GM23338 (cell line): ENCODE data around the gene SELENON. TPM values are rescaled to one million over a fixed set of nuclear protein-coding genes. Genes with fewer than 3 reads are reported as not detected.

Experiments used
- ATAC-seq: fragments of 200-7000 bp; cut with Tn5 transposase; 3 replicates; pipeline ENCODE4 v1.9.1; 2020
- DNase-seq: peaks from one replicate; pipeline ENCODE4 v3.0.0-alpha.2; 2015; ENCODE audit warnings: low spot score
- H2AFZ ChIP-seq: fragments of 200-600 bp; sonication (generic); 2 replicates; pipeline ENCODE4 v1.8.0; 2016; ENCODE audit warnings: antibody characterized with exemption, mild to moderate bottlenecking, moderate library complexity
- H3F3A ChIP-seq: fragments of 200-600 bp; sonication (generic); replicated peaks from 2 replicates; pipeline ENCODE4 v1.8.0; 2017; ENCODE audit warnings: antibody characterized with exemption, mixed run types, low read depth
- H3K27ac ChIP-seq: fragments of 200-600 bp; sonication (generic); 2 replicates; pipeline ENCODE4 v1.6.1; 2016; ENCODE audit warnings: low read depth
- H3K27me3 ChIP-seq: fragments of 200-600 bp; sonication (generic); 2 replicates; pipeline ENCODE4 v1.8.0; 2016; ENCODE audit warnings: mild to moderate bottlenecking, mixed run types, moderate library complexity; ENCODE audit not compliant: insufficient read depth
- H3K36me3 ChIP-seq: fragments of 200-600 bp; sonication (generic); 2 replicates; pipeline ENCODE4 v1.8.0; 2016; ENCODE audit warnings: mild to moderate bottlenecking; ENCODE audit not compliant: insufficient read depth
- H3K4me1 ChIP-seq: fragments of 200-600 bp; sonication (generic); 2 replicates; pipeline ENCODE4 v1.8.0; 2016; ENCODE audit warnings: mild to moderate bottlenecking, moderate library complexity; ENCODE audit not compliant: insufficient read depth
- H3K4me2 ChIP-seq: fragments of 200-600 bp; sonication (generic); 2 replicates; pipeline ENCODE4 v1.7.1; 2017; ENCODE audit warnings: mixed run types
- H3K4me3 ChIP-seq: fragments of 200-600 bp; sonication (generic); 2 replicates; pipeline ENCODE4 v1.6.1; 2016; ENCODE audit warnings: mixed run types
- H3K79me2 ChIP-seq: fragments of 200-600 bp; sonication (generic); replicated peaks from 2 replicates; pipeline ENCODE4 v1.8.0; 2017; ENCODE audit warnings: mild to moderate bottlenecking; ENCODE audit not compliant: insufficient read depth
- H3K9me2 ChIP-seq: fragments of 200-600 bp; sonication (generic); 2 replicates; pipeline ENCODE4 v1.8.0; 2017; ENCODE audit not compliant: insufficient read depth
- H4K20me1 ChIP-seq: fragments of 200-600 bp; sonication (generic); replicated peaks from 2 replicates; pipeline ENCODE4 v1.8.0; 2017; ENCODE audit warnings: mild to moderate bottlenecking; ENCODE audit not compliant: insufficient read depth
- H3K27ac Mint-ChIP-seq: 2 replicates; pipeline ENCODE4 v1.8.0; 2020; ENCODE audit warnings: inconsistent platforms, mild to moderate bottlenecking, moderate library complexity, mixed read lengths
- H3K27me3 Mint-ChIP-seq: 3 replicates; pipeline ENCODE4 v1.8.0; 2022; ENCODE audit warnings: low read depth, mild to moderate bottlenecking, moderate library complexity, mixed read lengths, inconsistent platforms; ENCODE audit not compliant: insufficient read depth, poor library complexity
- H3K36me3 Mint-ChIP-seq: 3 replicates; pipeline ENCODE4 v1.8.0; 2021; ENCODE audit warnings: low read depth, mild to moderate bottlenecking, inconsistent platforms, moderate library complexity, mixed read lengths
- H3K4me1 Mint-ChIP-seq: 3 replicates; pipeline ENCODE4 v1.8.0; 2020; ENCODE audit warnings: mild to moderate bottlenecking, inconsistent platforms, mixed read lengths
- H3K4me3 Mint-ChIP-seq: 3 replicates; pipeline ENCODE4 v1.8.0; 2021; ENCODE audit warnings: moderate library complexity, mild to moderate bottlenecking, inconsistent platforms, mixed read lengths
- H3K9me3 Mint-ChIP-seq: 3 replicates; pipeline ENCODE4 v1.8.0; 2020; ENCODE audit warnings: moderate library complexity, mild to moderate bottlenecking, inconsistent platforms, mixed read lengths
- CREB1 ChIP-seq: fragments of 250-450 bp; sonication (Bioruptor Pico); IDR thresholded peaks from 2 replicates; pipeline ENCODE4 v1.5.0; 2020; ENCODE audit warnings: low read depth, mild to moderate bottlenecking, moderate library complexity
- CTCF ChIP-seq, 2 experiments: fragments of 200-600 bp in 1 of 2; sonication (generic) in 1 of 2; conservative IDR thresholded peaks; 2 replicates each; pipeline versions ENCODE4 v1.5.1 to v1.6.1; 2016 to 2017; ENCODE audit warnings: antibody characterized with exemption in 2 of 2, low read depth in 2 of 2, mild to moderate bottlenecking in 2 of 2, moderate library complexity in 1 of 2
- ETS1 ChIP-seq: IDR thresholded peaks from 2 replicates; pipeline ENCODE4 v1.6.1; 2016; ENCODE audit warnings: antibody characterized with exemption
- EZH2phosphoT487 ChIP-seq: fragments of 200-600 bp; sonication (generic); IDR thresholded peaks from one replicate; pipeline ENCODE4 v1.8.1; 2018; ENCODE audit warnings: antibody characterized with exemption; ENCODE audit not compliant: unreplicated experiment
- ZNF331 ChIP-seq: fragments of 250-450 bp; sonication (Bioruptor Pico); IDR thresholded peaks from 2 replicates; pipeline ENCODE4 v1.5.0; 2020; ENCODE audit warnings: low read depth, mild to moderate bottlenecking, moderate library complexity
- ZNF462 ChIP-seq: fragments of 250-450 bp; sonication (Bioruptor Pico); IDR thresholded peaks from 2 replicates; pipeline ENCODE4 v1.5.0; 2020; ENCODE audit warnings: mild to moderate bottlenecking, moderate library complexity
- polyA plus RNA-seq: library from polyadenylated mRNA; unstranded; fragments of >200 nt; fragmentation: Nextera tagmentation; extraction: Ambion mirVana; gene quantifications from 2 replicates; pipeline ENCODE4 v1.2.1, GENCODE V29; 2016
- total RNA-seq: library from RNA; depleted of rRNA; stranded (reverse); fragments of >200 nt; shearing (Covaris generic); gene quantifications from 2 replicates; pipeline ENCODE4 v1.2.3, GENCODE V29; 2014

The SELENON gene
- total and polyA plus RNA-seq, 2 experiments from 2014 or later = 17.9 to 93.2 TPM

GRCh38 chr1:25820247-25821111, 20.5 kb downstream of the SELENON start:
- ATAC-seq = peak; percentile 57
- H3K4me1 ChIP-seq = peaks cover 24% of the 10 kb centered on the region
- peak overlapping the region; percentile 99 for H3K4me2 ChIP-seq
- H3K79me2 ChIP-seq = 0 out of 2 replicates have a peak, but pooled peaks cover 2% of the 10 kb centered on the region
- H3K4me3 ChIP-seq = peak overlapping the region; percentile 94
- H3K27ac ChIP-seq = peak overlapping the region; percentile 80
- H3K9me3 Mint-ChIP-seq = no peaks in the 10 kb centered on the region
- H3K27me3 Mint-ChIP-seq = peaks cover 18% of the 10 kb centered on the region
- H3K27me3 ChIP-seq = peaks cover 13% of the 10 kb centered on the region
- peak overlapping the region; percentile 100 for H3K4me3 Mint-ChIP-seq
- no peaks in the 10 kb centered on the region for H3K36me3 ChIP-seq
- no peaks in the 10 kb centered on the region for H3K9me2 ChIP-seq
- H3K36me3 Mint-ChIP-seq = 0 out of 3 replicates have a peak, but pooled peaks cover 3% of the 10 kb centered on the region
- 0 out of 2 replicates have a peak, but pooled peaks cover 6% of the 10 kb centered on the region for H4K20me1 ChIP-seq
- peak overlapping the region; percentile 97 for H2AFZ ChIP-seq
- H3K27ac Mint-ChIP-seq = 0 out of 2 replicates have a peak overlapping the region, but pooled peaks have one; percentile 35
- peaks cover 18% of the 10 kb centered on the region for H3F3A ChIP-seq
- peak; percentile 80 for DNase-seq
- no peak for TF ChIP-seq ETS1
- no peak for TF ChIP-seq EZH2phosphoT487
- peaks cover 30% of the 10 kb centered on the region for H3K4me1 Mint-ChIP-seq

- DNase-seq (no peak), ATAC-seq (no peak)
- no peaks in the 10 kb centered on the region for H3K9me3 Mint-ChIP-seq
- Histone ChIP-seq H3K27ac (no peak overlapping the region), H3K27me3 (peaks cover 13% of the 10 kb centered on the region), H4K20me1 (0 out of 2 replicates have a peak, but pooled peaks cover 6% of the 10 kb centered on the region), H3K4me2 (peak overlapping the region; percentile 99), H3K9me2 (no peaks in the 10 kb centered on the region), H3K36me3 (no peaks in the 10 kb centered on the region), H3K79me2 (0 out of 2 replicates have a peak, but pooled peaks cover 2% of the 10 kb centered on the region), H3K4me1 (peaks cover 24% of the 10 kb centered on the region), H2AFZ (no peak overlapping the region), H3F3A (peaks cover 18% of the 10 kb centered on the region), H3K4me3 (peak overlapping the region; percentile 94)
- peak overlapping the region; percentile 85 for H3K4me3 Mint-ChIP-seq
- peaks cover 30% of the 10 kb centered on the region for H3K4me1 Mint-ChIP-seq
- no peak overlapping the region for H3K27ac Mint-ChIP-seq
- H3K36me3 Mint-ChIP-seq = no peaks in the 10 kb centered on the region
- peaks cover 15% of the 10 kb centered on the region for H3K27me3 Mint-ChIP-seq
- TF ChIP-seq CREB1 (CRISPR knock-in tag) (no peak), ETS1 (no peak), ZNF331 (CRISPR knock-in tag) (no peak), ZNF462 (CRISPR knock-in tag) (no peak), CTCF (conservative IDR thresholded peaks at IDR 0.05; ENCODE audit: low read depth in 2 of 2) (no peak)
Measured at GRCh38 chr1:25821112-25821476, 21.1 kb downstream of the SELENON start.
